Left colon (tissue), 2 donors: ENCODE results near the gene PSMA1. TPM values are rescaled to one million over a fixed set of nuclear protein-coding genes. Genes with fewer than 3 reads are reported as not detected.
"Not testable (repeated sequence)": the region's sequence is repeated elsewhere in the genome, so short reads cannot be mapped to it uniquely, and the experiment has no call there.

Experiments used
- ATAC-seq: fragments of 200-7000 bp; cut with Tn5 transposase; one replicate; pipeline ENCODE4 v1.9.1; 2020; ENCODE audit warnings: mild to moderate bottlenecking, moderate library complexity
- DNase-seq, 2 donors: peaks; one replicate each; pipeline ENCODE4 v3.0.0-alpha.2; 2020
- intact Hi-C, 2 donors: fragments of 100-400 bp; cut with DNase I in 1 of 2; cut with micrococcal nuclease in 1 of 2; formaldehyde crosslinking; loops; one replicate each; pipeline versions ENCODE4 v1.11.2 to v1.14.0; 2022; cut with DNase I, micrococcal nuclease
- total RNA-seq, 2 donors: library from RNA; stranded (reverse); fragmentation: NEBNext Ultra II Directional; extraction: Animal tissue kit (Norgen Biotek cat#: 25700); gene quantifications; one replicate each; pipeline ENCODE4 v1.2.1, GENCODE V29; 2021
- donor health status: DM: no; HTN: no; CAD: no.
- donor health status: DM: yes; HTN: yes; CAD: no.

The PSMA1 gene
- total RNA-seq, 2 donors from 2014 or later, result 102 to 113 TPM

GRCh38 chr11:14538271-14538925 lies 18.2 kb upstream of the PSMA1 start:
- intact Hi-C loops, result loop anchor here in 1 of 2 donors (10.0 kb wide), 1 partner anchor 106 kb away; the partner anchor contains the start of gene PDE3B
- no peak for ATAC-seq

GRCh38 chr11:14537134-14537599 lies 17.0 kb upstream of the PSMA1 start:
- peak; percentile 68 for ATAC-seq
- peak in 1 of 2 donors; percentile 41 for DNase-seq
- intact Hi-C loops, result loop anchor here in 1 of 2 donors (10.0 kb wide), 1 partner anchor 108 kb away; the partner anchor contains the start of gene PDE3B

More at GRCh38 chr11:14538271-14538925, 18.2 kb upstream of the PSMA1 start:
- no peak for DNase-seq

DNA sequence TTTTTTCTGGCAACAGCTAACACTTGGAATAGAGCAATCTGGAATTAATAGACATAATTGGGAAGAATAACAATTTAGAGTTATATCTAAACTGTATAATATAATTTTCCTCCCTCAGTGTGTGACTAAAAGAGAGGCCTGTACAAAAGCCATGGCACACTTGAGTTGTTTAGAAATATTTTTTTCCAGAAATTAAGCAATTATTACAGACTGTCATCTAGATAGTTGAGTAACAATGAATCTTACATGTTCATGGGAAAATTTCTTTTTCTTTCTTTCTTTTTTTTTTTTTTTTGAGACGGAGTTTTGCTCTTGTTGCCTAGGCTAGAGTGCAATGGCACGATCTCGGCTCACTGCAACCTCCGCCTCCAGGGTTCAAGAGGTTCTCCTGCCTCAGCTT lies 15.0 kb upstream of the PSMA1 start:
- not testable (repeated sequence) for DNase-seq, ATAC-seq
- intact Hi-C loops, result loop anchor here in 1 of 2 donors (10.0 kb wide), 1 partner anchor 110 kb away; the partner anchor contains the start of gene PDE3B

GRCh38 chr11:14529951-14530350 lies 9.8 kb upstream of the PSMA1 start:
- DNase-seq (no peak), ATAC-seq (no peak)
- intact Hi-C loops, result loop anchor here in 1 of 2 donors (5.0 to 10.0 kb wide), 2 partner anchors 115 to 372 kb away; partner anchors contain the start of gene PDE3B

GRCh38 chr11:14529321-14529720 lies 9.1 kb upstream of the PSMA1 start:
- no peak for DNase-seq
- intact Hi-C loops, result loop anchor here in 1 of 2 donors (5.0 kb wide), 1 partner anchor 373 kb away; no protein-coding TSS in a partner anchor
- no peak for ATAC-seq

- no peak for ATAC-seq
- intact Hi-C loops, result no loop called here
- no peak for DNase-seq
Observed at GRCh38 chr11:14522801-14523200, 2.6 kb upstream of the PSMA1 start.

DNA sequence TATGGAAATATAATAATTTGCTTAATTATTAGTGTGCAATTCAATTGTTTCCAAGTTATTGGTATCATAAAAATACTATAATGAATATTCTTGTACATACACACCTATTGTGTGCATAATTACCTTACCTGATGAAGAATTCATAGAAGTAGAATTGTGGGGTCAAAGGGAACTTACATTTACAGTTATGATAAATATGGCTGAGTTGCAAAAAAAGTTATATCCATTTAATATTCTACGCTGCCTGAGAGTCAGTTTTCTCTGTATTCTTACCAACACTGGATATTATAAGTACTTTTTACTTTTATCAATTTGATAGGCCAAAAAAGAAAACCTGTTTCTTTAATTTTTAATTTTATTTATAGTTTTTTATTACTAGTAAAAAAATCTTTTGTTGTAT lies 2.1 kb upstream of the PSMA1 start:
- no peak for ATAC-seq
- DNase-seq, result no peak
- intact Hi-C loops, result no loop called here

GRCh38 chr11:14520747-14521151 lies 563 bp upstream of the PSMA1 start:
- ATAC-seq (peak; percentile 25), DNase-seq (no peak)
- intact Hi-C loops, result no loop called here

DNA sequence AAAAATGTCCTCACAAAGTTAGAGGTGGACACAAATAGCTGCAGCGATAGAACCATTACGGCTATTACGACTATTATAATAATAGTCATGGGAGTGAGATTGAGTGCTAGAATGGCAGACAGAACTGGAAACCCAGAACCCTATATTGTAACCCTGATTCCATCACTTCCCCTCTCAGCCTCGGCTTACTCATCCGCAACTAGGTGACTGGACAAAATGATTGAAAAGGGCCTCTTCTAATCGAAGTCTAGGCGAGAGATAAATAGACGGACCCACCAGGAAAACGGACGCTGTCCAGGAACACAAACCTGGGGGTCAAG lies 629 bp downstream of the PSMA1 start:
- ATAC-seq, result peak; percentile 12

DNA sequence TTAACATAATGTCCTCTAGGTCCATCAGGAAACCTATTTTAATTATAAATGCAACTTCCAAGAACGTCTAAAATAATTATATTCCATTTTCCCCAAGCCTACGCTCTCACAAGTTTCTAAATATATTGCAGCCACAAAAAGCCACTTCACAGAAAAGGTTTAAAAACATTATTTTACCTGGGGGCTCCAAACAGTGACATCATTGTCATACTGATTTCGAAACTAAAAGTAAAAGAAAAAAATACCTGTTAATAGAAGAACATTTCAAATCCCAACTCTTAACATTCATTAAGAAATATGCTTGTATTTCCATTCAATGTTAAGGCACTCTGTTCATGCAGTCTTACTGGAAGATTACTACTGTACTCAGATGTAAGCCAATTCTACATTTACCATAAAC lies 1.4 kb downstream of the PSMA1 start:
- DNase-seq (no peak), ATAC-seq (no peak)
- intact Hi-C loops, result no loop called here

More for the DNA sequence above, 629 bp downstream of the PSMA1 start:
- no peak for DNase-seq
- intact Hi-C loops, result no loop called here

DNA sequence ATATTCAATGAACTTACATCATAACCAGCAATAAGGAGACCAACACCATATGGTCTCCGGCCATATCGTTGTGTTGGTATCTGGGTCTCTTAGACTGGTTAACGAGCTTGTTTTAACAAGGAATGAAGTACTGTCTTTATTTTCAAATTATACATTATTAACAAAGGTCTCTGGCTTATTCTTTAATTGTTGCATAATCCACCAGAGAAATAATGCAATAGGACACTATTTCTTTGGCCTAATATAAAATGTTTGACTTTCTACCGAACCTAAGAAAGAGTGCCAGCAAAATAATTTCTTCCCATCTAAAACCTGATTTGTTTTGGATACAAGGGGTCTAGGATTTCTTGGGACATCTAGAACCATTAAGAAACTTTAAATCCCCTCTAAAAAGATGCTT lies 6.4 kb downstream of the PSMA1 start:
- DNase-seq, result no peak
- ATAC-seq, result no peak
- intact Hi-C loops, result no loop called here

DNA sequence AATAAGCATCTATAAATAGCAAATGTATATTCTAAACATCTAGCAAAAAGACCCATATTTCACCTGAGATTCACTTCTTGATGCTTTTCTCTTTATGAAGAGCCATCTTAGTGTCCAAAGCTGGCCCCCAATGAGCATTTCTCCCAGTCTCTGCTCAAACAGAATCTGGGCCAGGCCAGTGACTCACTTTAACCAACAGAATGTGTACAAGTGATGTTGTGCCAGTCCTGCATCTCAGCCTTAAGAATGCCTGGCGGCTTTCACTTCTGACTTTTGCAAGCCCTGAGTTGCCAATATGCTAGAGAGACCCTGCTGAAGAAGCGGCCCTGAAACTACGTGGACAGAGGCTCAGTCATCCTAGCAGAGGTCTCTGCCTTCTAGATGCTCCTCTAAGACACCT lies 13.7 kb downstream of the PSMA1 start:
- DNase-seq (no peak), ATAC-seq (no peak)
- intact Hi-C loops, result no loop called here

GRCh38 chr11:14503023-14503422 lies 17.2 kb downstream of the PSMA1 start:
- intact Hi-C loops, result no loop called here
- no peak for ATAC-seq
- no peak for DNase-seq

DNA sequence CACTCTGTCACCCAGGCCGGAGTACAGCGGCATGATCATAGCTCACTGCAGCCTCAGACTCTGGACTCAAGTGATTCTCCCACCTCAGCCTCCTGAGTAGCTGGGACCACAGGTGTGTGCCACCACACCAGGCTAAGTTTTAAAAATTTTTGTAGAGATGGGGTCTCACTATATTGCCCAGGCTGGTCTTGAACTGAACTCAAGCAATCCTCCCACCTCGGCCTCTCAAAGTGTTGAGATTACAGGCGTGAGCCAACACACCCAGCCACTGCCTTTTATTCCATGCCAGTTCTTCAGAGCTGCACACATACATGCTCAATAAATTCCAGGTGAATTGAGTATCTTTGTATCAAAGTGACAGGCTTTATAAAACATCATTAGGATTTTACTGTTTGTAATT lies 18.1 kb downstream of the PSMA1 start:
- intact Hi-C loops, result no loop called here
- ATAC-seq (no peak), DNase-seq (no peak)

DNA sequence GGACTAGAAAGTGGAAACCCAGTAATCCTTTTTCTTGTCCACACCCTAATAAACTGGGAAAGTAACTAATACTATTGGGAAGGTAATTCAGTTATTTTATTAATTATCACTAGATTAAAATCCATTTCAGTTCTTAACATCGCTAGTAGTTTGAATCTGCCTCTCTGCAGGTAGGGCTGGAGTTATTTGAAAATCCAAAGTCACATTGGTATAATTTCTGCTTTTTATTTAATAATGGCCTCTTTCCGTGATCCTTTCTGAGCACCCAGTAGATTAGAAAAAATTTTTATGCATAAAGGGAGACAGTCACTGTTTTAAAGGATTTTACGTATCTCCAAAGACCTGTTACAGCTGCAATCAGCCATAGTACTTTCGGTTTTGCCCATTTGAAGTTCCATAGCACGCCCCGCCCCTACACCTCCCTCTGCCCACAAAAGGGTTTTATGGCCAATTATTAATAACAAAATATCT lies 20.0 kb downstream of the PSMA1 start:
- ATAC-seq, result peak; percentile 68
- peak; percentile 62 to 78 for DNase-seq
- intact Hi-C loops, result no loop called here

GRCh38 chr11:14499560-14500180 lies 20.5 kb downstream of the PSMA1 start, which contains the start of gene COPB1:
TSS of gene COPB1 (minus strand) at chr11:14499811. CDS start at chr11:14498928, 883 bp downstream.
- intact Hi-C loops, result no loop called here
- ATAC-seq (peak; percentile 97), DNase-seq (peak; percentile 96)

GRCh38 chr11:14499178-14499559 lies 21.0 kb downstream of the PSMA1 start:
- ATAC-seq, result peak; percentile 48
- intact Hi-C loops, result no loop called here
- peak; percentile 44 to 66 for DNase-seq

DNA sequence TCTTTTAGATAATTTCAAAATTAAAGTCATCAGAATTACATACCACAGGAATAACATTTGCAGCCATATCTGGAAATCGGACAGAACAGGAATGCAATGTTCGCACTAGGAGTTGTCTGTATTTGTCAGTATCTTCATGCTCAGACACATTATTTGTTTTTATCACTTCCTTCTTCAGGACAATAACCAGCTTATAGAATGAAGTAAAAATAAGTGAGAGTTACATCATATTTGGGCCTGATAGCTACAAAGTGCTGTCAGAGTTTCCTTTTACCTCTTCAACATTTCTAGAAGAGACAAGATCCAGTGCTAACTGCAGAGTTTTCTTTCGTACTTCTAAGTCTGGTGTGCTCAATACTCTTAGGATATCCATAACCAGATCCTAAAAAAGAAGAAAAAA lies 39.5 kb downstream of the PSMA1 start:
- no peak for DNase-seq
- intact Hi-C loops, result no loop called here
- ATAC-seq, result no peak

GRCh38 chr11:14471127-14471526 lies 49.1 kb downstream of the PSMA1 start:
- ATAC-seq, result no peak
- no peak for DNase-seq
- intact Hi-C loops, result no loop called here

- ATAC-seq (peak; percentile 77), DNase-seq (no peak)
- intact Hi-C loops, result no loop called here
Observed at GRCh38 chr11:14463623-14464022, 56.6 kb downstream of the PSMA1 start.
